CD4-positive, CD25-positive, alpha-beta regulatory T cell (primary cell): Measurements from ENCODE around the gene PHTF2. TPM values are rescaled to one million over a fixed set of nuclear protein-coding genes. Genes with fewer than 3 reads are reported as not detected.
A peak's percentile ranks its signal among the peaks of the same experiment; 100 is the strongest.

Source experiments
- ATAC-seq, 2 donors: fragments of 150-1000 bp; cut with Tn5 transposase; one replicate each; pipeline ENCODE4 v1.10.0; 2021; ENCODE audit warnings: low read depth in 2 of 2, moderate number of reproducible peaks in 2 of 2, moderate library complexity in 1 of 2
- DNase-seq, 3 donors: peaks; one replicate each; pipeline versions ENCODE4 v3.0.0 to v3.0.0-alpha.2; 2012 to 2022; ENCODE audit warnings: mixed read lengths in 1 of 3
- H3K27ac ChIP-seq: one replicate; pipeline ENCODE4 v1.7.0; 2013; ENCODE audit warnings: mild to moderate bottlenecking, low read length; ENCODE audit not compliant: insufficient read depth, poor library complexity, severe bottlenecking
- H3K27me3 ChIP-seq: one replicate; pipeline ENCODE4 v1.7.0; 2013; ENCODE audit warnings: low read length; ENCODE audit not compliant: control insufficient read depth, insufficient read depth
- H3K36me3 ChIP-seq: one replicate; pipeline ENCODE4 v1.7.0; 2013; ENCODE audit warnings: mild to moderate bottlenecking, low read length, moderate library complexity; ENCODE audit not compliant: control insufficient read depth, insufficient read depth
- H3K4me1 ChIP-seq: 2 replicates; pipeline ENCODE4 v1.7.0; 2013; ENCODE audit warnings: mild to moderate bottlenecking, low read length; ENCODE audit not compliant: insufficient read depth, control insufficient read depth, poor library complexity, severe bottlenecking
- H3K4me3 ChIP-seq: one replicate; pipeline ENCODE4 v1.7.0; 2013; ENCODE audit warnings: low read depth, mild to moderate bottlenecking, low read length, moderate library complexity
- H3K9me3 ChIP-seq, 2 experiments: 1 replicate in 1 of 2; 2 replicates in 1 of 2; pipeline ENCODE4 v1.7.0; 2013; ENCODE audit warnings: low read length in 2 of 2, mild to moderate bottlenecking in 1 of 2, moderate library complexity in 1 of 2; ENCODE audit not compliant: control insufficient read depth in 2 of 2
- H3K27ac Mint-ChIP-seq, 3 donors: one replicate each; pipeline ENCODE4 v1.8.0; 2020 to 2022; ENCODE audit warnings: mild to moderate bottlenecking in 3 of 3, mixed read lengths in 3 of 3, moderate library complexity in 2 of 3
- H3K27me3 Mint-ChIP-seq: one replicate; pipeline ENCODE4 v1.8.0; 2022; ENCODE audit warnings: mild to moderate bottlenecking, mixed read lengths
- H3K36me3 Mint-ChIP-seq: one replicate; pipeline ENCODE4 v1.8.0; 2020; ENCODE audit warnings: mixed read lengths
- H3K4me1 Mint-ChIP-seq, 4 donors: one replicate each; pipeline ENCODE4 v1.8.0; 2020 to 2022; ENCODE audit warnings: mixed read lengths in 4 of 4, mild to moderate bottlenecking in 1 of 4
- H3K4me3 Mint-ChIP-seq, 4 donors: one replicate each; pipeline ENCODE4 v1.8.0; 2020 to 2022; ENCODE audit warnings: mild to moderate bottlenecking in 4 of 4, mixed read lengths in 4 of 4, moderate library complexity in 3 of 4
- H3K9me3 Mint-ChIP-seq, 7 donors: one replicate each; pipeline ENCODE4 v1.8.0; 2020 to 2022; ENCODE audit warnings: mixed read lengths in 7 of 7, mild to moderate bottlenecking in 3 of 7, moderate library complexity in 2 of 7
- polyA plus RNA-seq, 4 donors: library from polyadenylated mRNA; unstranded; fragments of 300-500 nt; fragmentation: Illumina TruSeq; gene quantifications; one replicate each; pipeline ENCODE4 v1.2.3, GENCODE V29; 2021
- total RNA-seq: library from RNA; stranded (reverse); gene quantifications from one replicate; pipeline ENCODE4 v1.2.3, GENCODE V29; 2022

PHTF2 gene
- total and polyA plus RNA-seq, 5 donors from 2014 or later, result 25.0 to 77.9 (median 28.9) TPM

DNA sequence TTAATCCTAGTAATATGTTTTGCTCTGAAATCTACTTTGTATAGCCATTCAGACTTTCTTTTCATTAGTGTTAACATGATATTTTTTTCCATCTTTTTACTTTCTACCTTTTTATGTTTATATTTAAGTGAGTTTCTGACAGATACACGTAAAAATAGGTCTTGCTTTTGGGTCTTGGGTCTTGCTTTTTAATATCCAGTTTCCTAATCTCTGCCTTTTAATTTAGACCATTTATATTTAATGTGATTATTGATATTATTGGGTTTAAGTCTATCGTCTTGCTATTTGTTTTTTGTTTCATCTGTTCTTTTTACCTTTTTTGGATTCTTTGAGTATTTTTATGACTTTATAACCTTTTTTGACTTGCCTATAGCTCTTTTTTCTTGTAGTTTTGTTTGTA, 7.9 kb downstream of the PHTF2 start:
- Mint-ChIP-seq H3K9me3 (peaks cover 2 to 30% (median 5%) of the 10 kb centered on the region in 7 donors), H3K27me3 (no peaks in the 10 kb centered on the region), H3K4me3 (peak overlapping the region in 2 of 4 donors; percentile 19 to 21), H3K4me1 (peaks cover 34 to 73% (median 59%) of the 10 kb centered on the region in 4 donors), H3K36me3 (peaks cover 14% of the 10 kb centered on the region), H3K27ac (peak overlapping the region in 1 of 3 donors; percentile 80)
- no peak for ATAC-seq
- H3K4me3 ChIP-seq, result peak overlapping the region; percentile 9
- H3K9me3 ChIP-seq, result peaks cover 20 to 22% of the 10 kb centered on the region in 2 experiments
- no peaks in the 10 kb centered on the region for H3K27me3 ChIP-seq
- peaks cover 28% of the 10 kb centered on the region for H3K4me1 ChIP-seq
- H3K27ac ChIP-seq, result no peak overlapping the region
- DNase-seq, result no peak
- H3K36me3 ChIP-seq, result no peaks in the 10 kb centered on the region

- H3K27me3 Mint-ChIP-seq, result no peaks in the 10 kb centered on the region
- Histone ChIP-seq H3K4me3 (no peak overlapping the region), H3K36me3 (no peaks in the 10 kb centered on the region), H3K27me3 (no peaks in the 10 kb centered on the region), H3K9me3 (peaks cover 20 to 22% of the 10 kb centered on the region in 2 experiments), H3K4me1 (peaks cover 21% of the 10 kb centered on the region), H3K27ac (no peak overlapping the region)
- peak overlapping the region in 2 of 3 donors; percentile 17 to 71 for H3K27ac Mint-ChIP-seq
- H3K36me3 Mint-ChIP-seq, result peaks cover 14% of the 10 kb centered on the region
- DNase-seq (no peak), ATAC-seq (no peak)
- no peak overlapping the region for H3K4me3 Mint-ChIP-seq
- H3K4me1 Mint-ChIP-seq, result peaks cover 39 to 71% (median 58%) of the 10 kb centered on the region in 4 donors
- H3K9me3 Mint-ChIP-seq, result peaks cover 2 to 30% (median 5%) of the 10 kb centered on the region in 7 donors
Measured at GRCh38 chr7:77808517-77808916, 9.9 kb downstream of the PHTF2 start.

- H3K4me1 Mint-ChIP-seq, result peaks cover 46 to 61% (median 53%) of the 10 kb centered on the region in 4 donors
- H3K9me3 Mint-ChIP-seq, result peaks cover 3 to 23% (median 9%) of the 10 kb centered on the region in 7 donors
- H3K36me3 Mint-ChIP-seq, result peaks cover 18% of the 10 kb centered on the region
- ATAC-seq (no peak), DNase-seq (no peak)
- no peaks in the 10 kb centered on the region for H3K27me3 Mint-ChIP-seq
- Histone ChIP-seq H3K4me3 (peak overlapping the region; percentile 16), H3K4me1 (peaks cover 9% of the 10 kb centered on the region), H3K27ac (no peak overlapping the region), H3K27me3 (no peaks in the 10 kb centered on the region), H3K36me3 (peaks cover 6% of the 10 kb centered on the region), H3K9me3 (peaks cover 15 to 20% of the 10 kb centered on the region in 2 experiments)
- peak overlapping the region; percentile 27 to 61 (median 56) for H3K27ac Mint-ChIP-seq
- peak overlapping the region in 2 of 4 donors; percentile 40 to 48 for H3K4me3 Mint-ChIP-seq
Measured at GRCh38 chr7:77811516-77812289, 13.1 kb downstream of the PHTF2 start.

- peaks cover 9% of the 10 kb centered on the region for H3K4me1 ChIP-seq
- no peak for DNase-seq
- peaks cover 12 to 18% of the 10 kb centered on the region in 2 experiments for H3K9me3 ChIP-seq
- H3K4me1 Mint-ChIP-seq, result peaks cover 46 to 63% (median 57%) of the 10 kb centered on the region in 4 donors
- H3K36me3 ChIP-seq, result peaks cover 11% of the 10 kb centered on the region
- no peaks in the 10 kb centered on the region for H3K27me3 ChIP-seq
- peaks cover 1 to 20% (median 11%) of the 10 kb centered on the region in 7 donors for H3K9me3 Mint-ChIP-seq
- ATAC-seq, result no peak
- no peaks in the 10 kb centered on the region for H3K27me3 Mint-ChIP-seq
- peak overlapping the region in 2 of 3 donors; percentile 27 to 61 for H3K27ac Mint-ChIP-seq
- H3K4me3 Mint-ChIP-seq, result peak overlapping the region in 1 of 4 donors; percentile 17
- H3K36me3 Mint-ChIP-seq, result peaks cover 22% of the 10 kb centered on the region
- no peak overlapping the region for H3K27ac ChIP-seq
- H3K4me3 ChIP-seq, result peak overlapping the region; percentile 16
Measured at GRCh38 chr7:77812290-77812685, 13.7 kb downstream of the PHTF2 start.

DNA sequence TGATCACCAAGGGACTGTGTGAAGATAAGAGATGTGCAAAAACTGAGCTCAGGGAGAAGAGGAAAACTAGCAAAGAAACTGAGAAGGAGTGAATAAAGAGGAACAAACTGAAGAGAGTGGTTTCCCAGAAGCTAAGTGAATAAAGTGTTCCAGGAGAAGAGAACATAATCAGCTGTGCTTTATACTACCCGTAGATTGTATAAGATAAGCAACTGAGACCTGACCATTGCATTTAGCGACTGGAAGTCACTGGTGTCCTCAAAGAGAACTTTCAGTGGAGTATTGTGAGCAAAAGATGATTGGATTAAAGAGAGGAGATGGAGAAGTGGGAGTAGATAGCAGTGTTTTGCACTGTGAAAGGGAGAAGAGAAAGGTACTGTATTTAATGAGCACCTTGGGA, 14.6 kb downstream of the PHTF2 start:
- no peak for DNase-seq
- Mint-ChIP-seq H3K4me1 (peaks cover 44 to 58% (median 55%) of the 10 kb centered on the region in 4 donors), H3K9me3 (peaks cover 2 to 15% (median 11%) of the 10 kb centered on the region in 7 donors), H3K27me3 (no peaks in the 10 kb centered on the region), H3K36me3 (peaks cover 30% of the 10 kb centered on the region), H3K27ac (peak overlapping the region in 2 of 3 donors; percentile 0 to 5), H3K4me3 (peak overlapping the region in 3 of 4 donors; percentile 3 to 49 (median 38))
- ATAC-seq, result no peak
- H3K27ac ChIP-seq, result no peak overlapping the region
- peak overlapping the region; percentile 16 for H3K4me3 ChIP-seq
- H3K36me3 ChIP-seq, result peaks cover 19% of the 10 kb centered on the region
- H3K4me1 ChIP-seq, result peaks cover 9% of the 10 kb centered on the region
- H3K27me3 ChIP-seq, result no peaks in the 10 kb centered on the region
- peaks cover 5 to 19% of the 10 kb centered on the region in 2 experiments for H3K9me3 ChIP-seq

GRCh38 chr7:77819021-77819420, 20.4 kb downstream of the PHTF2 start:
- H3K4me3 Mint-ChIP-seq, result peak overlapping the region in 1 of 4 donors; percentile 29
- no peaks in the 10 kb centered on the region for H3K27me3 Mint-ChIP-seq
- no peaks in the 10 kb centered on the region for H3K27me3 ChIP-seq
- H3K36me3 Mint-ChIP-seq, result peaks cover 61% of the 10 kb centered on the region
- peaks cover 33 to 57% of the 10 kb centered on the region in 2 experiments for H3K9me3 ChIP-seq
- no peak overlapping the region for H3K4me3 ChIP-seq
- H3K9me3 Mint-ChIP-seq, result peaks cover 1 to 55% (median 29%) of the 10 kb centered on the region in 7 donors
- peaks cover 8% of the 10 kb centered on the region for H3K4me1 ChIP-seq
- ATAC-seq (no peak), DNase-seq (no peak)
- H3K27ac Mint-ChIP-seq, result peak overlapping the region in 2 of 3 donors; percentile 7 to 17
- peaks cover 39 to 61% (median 47%) of the 10 kb centered on the region in 4 donors for H3K4me1 Mint-ChIP-seq
- no peak overlapping the region for H3K27ac ChIP-seq
- H3K36me3 ChIP-seq, result peaks cover 40% of the 10 kb centered on the region

DNA sequence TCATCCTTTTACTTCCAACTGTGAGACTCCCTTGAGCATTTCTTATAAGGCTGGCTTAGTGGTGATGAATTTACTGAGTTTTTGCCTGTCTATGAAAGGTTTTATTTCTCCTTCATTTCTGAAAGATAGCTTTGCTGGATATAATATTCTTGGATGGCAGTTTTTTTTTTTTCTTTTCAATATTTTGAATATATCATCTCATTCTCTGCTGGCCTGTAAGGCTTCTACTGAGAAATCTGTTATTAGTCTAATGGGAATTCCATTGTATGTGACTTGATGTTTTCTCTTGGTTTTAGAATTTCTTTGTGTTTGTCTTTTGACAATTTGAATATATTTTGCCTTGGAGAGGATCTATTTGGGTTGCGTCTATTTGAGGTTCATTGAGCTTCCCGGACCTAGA, 22.4 kb downstream of the PHTF2 start:
- Mint-ChIP-seq H3K4me1 (peaks cover 37 to 64% (median 54%) of the 10 kb centered on the region in 4 donors), H3K36me3 (peaks cover 68% of the 10 kb centered on the region), H3K4me3 (peak overlapping the region in 1 of 4 donors; percentile 29), H3K9me3 (peaks cover 1 to 65% (median 29%) of the 10 kb centered on the region in 7 donors), H3K27ac (no peak overlapping the region), H3K27me3 (no peaks in the 10 kb centered on the region)
- ATAC-seq (no peak), DNase-seq (no peak)
- Histone ChIP-seq H3K27me3 (no peaks in the 10 kb centered on the region), H3K4me1 (peaks cover 9% of the 10 kb centered on the region), H3K36me3 (peaks cover 40% of the 10 kb centered on the region), H3K9me3 (peaks cover 37 to 57% of the 10 kb centered on the region in 2 experiments), H3K27ac (no peak overlapping the region), H3K4me3 (no peak overlapping the region)
